Adrenal gland (tissue), 5 donors: Measurements from ENCODE around the gene MRPS12.

Experiments
- POLR2A ChIP-seq, 2 donors: fragments of 450-650 bp; IDR thresholded peaks; one replicate each; pipeline ENCODE4 v1.6.1; 2017; ENCODE audit warnings: antibody characterized with exemption in 2 of 2, mild to moderate bottlenecking in 2 of 2, moderate library complexity in 1 of 2
- TF ChIP-seq, protein P1 (sequence below), 6 experiments: fragments of 450-650 bp in 4 of 6; fragments of 200-600 bp in 2 of 6; sonication (generic) in 1 of 6; IDR thresholded peaks; 1 replicate in 5 of 6; 2 replicates in 1 of 6; pipeline versions ENCODE4 v1.5.1 to v1.8.0; 2016 to 2021; ENCODE audit warnings: antibody characterized with exemption in 6 of 6, mild to moderate bottlenecking in 2 of 6, moderate library complexity in 1 of 6
- donor health status: DM: no; HTN: no; CAD: no.

DNA sequence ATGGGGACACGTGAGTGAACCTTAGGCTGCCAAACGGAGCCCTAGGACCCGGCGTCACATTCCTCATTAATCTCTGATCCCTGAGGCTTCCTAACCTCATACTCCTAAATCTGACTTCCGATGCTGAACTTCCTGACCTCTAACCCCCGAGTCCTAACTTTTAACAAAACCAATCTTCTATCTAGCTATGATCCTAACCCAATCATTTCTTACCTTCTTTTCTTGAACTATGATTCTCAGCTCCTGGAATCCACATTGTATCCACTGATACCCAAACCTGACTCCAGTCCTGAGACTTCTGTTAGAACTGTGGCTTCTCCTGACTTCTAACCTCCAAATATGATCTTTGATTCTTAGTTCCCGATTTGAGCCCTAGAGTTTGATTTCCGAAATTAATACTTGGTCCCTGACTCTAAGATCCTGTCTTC lies 30.5 kb upstream of the MRPS12 start:
- TF ChIP-seq, protein P1, sequence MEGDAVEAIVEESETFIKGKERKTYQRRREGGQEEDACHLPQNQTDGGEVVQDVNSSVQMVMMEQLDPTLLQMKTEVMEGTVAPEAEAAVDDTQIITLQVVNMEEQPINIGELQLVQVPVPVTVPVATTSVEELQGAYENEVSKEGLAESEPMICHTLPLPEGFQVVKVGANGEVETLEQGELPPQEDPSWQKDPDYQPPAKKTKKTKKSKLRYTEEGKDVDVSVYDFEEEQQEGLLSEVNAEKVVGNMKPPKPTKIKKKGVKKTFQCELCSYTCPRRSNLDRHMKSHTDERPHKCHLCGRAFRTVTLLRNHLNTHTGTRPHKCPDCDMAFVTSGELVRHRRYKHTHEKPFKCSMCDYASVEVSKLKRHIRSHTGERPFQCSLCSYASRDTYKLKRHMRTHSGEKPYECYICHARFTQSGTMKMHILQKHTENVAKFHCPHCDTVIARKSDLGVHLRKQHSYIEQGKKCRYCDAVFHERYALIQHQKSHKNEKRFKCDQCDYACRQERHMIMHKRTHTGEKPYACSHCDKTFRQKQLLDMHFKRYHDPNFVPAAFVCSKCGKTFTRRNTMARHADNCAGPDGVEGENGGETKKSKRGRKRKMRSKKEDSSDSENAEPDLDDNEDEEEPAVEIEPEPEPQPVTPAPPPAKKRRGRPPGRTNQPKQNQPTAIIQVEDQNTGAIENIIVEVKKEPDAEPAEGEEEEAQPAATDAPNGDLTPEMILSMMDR (IDR thresholded peaks at IDR 0.05): no peak
- TF ChIP-seq POLR2A (IDR thresholded peaks at IDR 0.05): peak in 1 of 2 donors; percentile 4
